HepG2 (cell line): ENCODE results near the gene SALL4. TPM values are rescaled to one million over a fixed set of nuclear protein-coding genes. Genes with fewer than 3 reads are reported as not detected.

ENCODE experiments used
- ARID2 ChIP-seq: sonication (generic); formaldehyde crosslinking; IDR thresholded peaks from 2 replicates; pipeline ENCODE4 v1.8.1; 2022; ENCODE audit warnings: mild to moderate bottlenecking, missing genetic modification reagents, borderline replicate concordance
- ATF7 ChIP-seq, 2 experiments: fragments of 450-650 bp in 1 of 2; sonication (generic) in 1 of 2; formaldehyde crosslinking in 1 of 2; IDR thresholded peaks; 2 replicates each; pipeline versions ENCODE4 v1.4.0 to v1.6.1; 2016 to 2020; ENCODE audit warnings: antibody characterized with exemption in 1 of 2, mild to moderate bottlenecking in 1 of 2, missing genetic modification reagents in 1 of 2
- FOXP1 ChIP-seq, 2 experiments: fragments of 450-650 bp in 1 of 2; IDR thresholded peaks; 2 replicates each; pipeline ENCODE4 v1.6.1; 2017 to 2018; ENCODE audit warnings: antibody characterized with exemption in 1 of 2
- GLI4 ChIP-seq: sonication (generic); formaldehyde crosslinking; IDR thresholded peaks from 2 replicates; pipeline ENCODE4 v1.5.1; 2020; ENCODE audit warnings: missing genetic modification reagents, mild to moderate bottlenecking, moderate library complexity, borderline replicate concordance
- HMGXB4 ChIP-seq, 2 experiments: sonication (generic) in 1 of 2; formaldehyde crosslinking in 1 of 2; IDR thresholded peaks; 2 replicates each; pipeline versions ENCODE4 v1.4.0 to v1.6.1; 2018 to 2020; ENCODE audit warnings: missing genetic modification reagents in 2 of 2, borderline replicate concordance in 1 of 2, low read depth in 1 of 2, mild to moderate bottlenecking in 1 of 2, missing biosample characterization in 1 of 2
- MED13 ChIP-seq: sonication (generic); formaldehyde crosslinking; IDR thresholded peaks from 2 replicates; pipeline ENCODE4 v1.5.0; 2020; ENCODE audit warnings: missing genetic modification reagents
- NFE2L2 ChIP-seq: fragments of 150-350 bp; IDR thresholded peaks from 2 replicates; pipeline ENCODE4 v1.6.1; 2014; ENCODE audit warnings: low read length
- NFIB ChIP-seq: sonication (generic); formaldehyde crosslinking; IDR thresholded peaks from 2 replicates; pipeline ENCODE4 v1.9.0; 2021; ENCODE audit warnings: missing genetic modification reagents, mild to moderate bottlenecking, borderline replicate concordance
- NR0B2 ChIP-seq: sonication (generic); formaldehyde crosslinking; IDR thresholded peaks from 2 replicates; pipeline ENCODE4 v1.4.0; 2020; ENCODE audit warnings: mild to moderate bottlenecking, missing genetic modification reagents
- NR3C1 ChIP-seq: sonication (generic); formaldehyde crosslinking; IDR thresholded peaks from 2 replicates; pipeline ENCODE4 v1.4.0; 2020; ENCODE audit warnings: missing genetic modification reagents
- PHF20 ChIP-seq: sonication (generic); formaldehyde crosslinking; IDR thresholded peaks from 2 replicates; pipeline ENCODE4 v1.5.0; 2020; ENCODE audit warnings: mild to moderate bottlenecking, missing genetic modification reagents
- POLR2A ChIP-seq, 2 experiments: IDR thresholded peaks; 2 replicates each; pipeline ENCODE4 v1.6.1; 2011; ENCODE audit warnings: low read depth in 2 of 2, low read length in 2 of 2, mild to moderate bottlenecking in 1 of 2, moderate library complexity in 1 of 2; ENCODE audit not compliant: insufficient read depth in 1 of 2
- POLR2G ChIP-seq: fragments of 200-400 bp; formaldehyde crosslinking; IDR thresholded peaks from 2 replicates; pipeline ENCODE4 v1.6.1; 2018; ENCODE audit warnings: mild to moderate bottlenecking, low read depth, low read length, moderate library complexity
- RFX1 ChIP-seq: fragments of 450-650 bp; IDR thresholded peaks from 2 replicates; pipeline ENCODE4 v1.6.1; 2017
- RXRB ChIP-seq: IDR thresholded peaks from 2 replicates; pipeline ENCODE4 v1.6.1; 2016; ENCODE audit warnings: borderline replicate concordance, missing genetic modification reagents, missing compliant biosample characterization
- SNRNP70 ChIP-seq: fragments of 200-400 bp; formaldehyde crosslinking; IDR thresholded peaks from 2 replicates; pipeline ENCODE4 v1.6.1; 2017; ENCODE audit warnings: mild to moderate bottlenecking, low read depth, low read length, moderate library complexity
- TMF1 ChIP-seq: sonication (generic); formaldehyde crosslinking; IDR thresholded peaks from 2 replicates; pipeline ENCODE4 v1.8.1; 2022; ENCODE audit warnings: low read depth, missing genetic modification reagents
- ZMYM2 ChIP-seq: sonication (generic); formaldehyde crosslinking; IDR thresholded peaks from 2 replicates; pipeline ENCODE4 v1.8.0; 2022; ENCODE audit warnings: mild to moderate bottlenecking, missing genetic modification reagents
- ZNF569 ChIP-seq: sonication (generic); formaldehyde crosslinking; IDR thresholded peaks from 2 replicates; pipeline ENCODE4 v1.5.0; 2020; ENCODE audit warnings: mild to moderate bottlenecking, missing genetic modification reagents, moderate library complexity, borderline replicate concordance
- ZNF614 ChIP-seq: IDR thresholded peaks from 2 replicates; pipeline ENCODE4 v1.6.1; 2018; ENCODE audit warnings: missing biosample characterization, missing genetic modification reagents, inconsistent platforms, borderline replicate concordance
- ZNF615 ChIP-seq: sonication (generic); formaldehyde crosslinking; IDR thresholded peaks from 2 replicates; pipeline ENCODE4 v1.5.0; 2020; ENCODE audit warnings: mild to moderate bottlenecking, missing genetic modification reagents, borderline replicate concordance
- ZNF674 ChIP-seq: sonication (generic); formaldehyde crosslinking; IDR thresholded peaks from 2 replicates; pipeline ENCODE4 v1.5.0; 2020; ENCODE audit warnings: low read depth, mild to moderate bottlenecking, missing genetic modification reagents
- ZNF788 ChIP-seq: sonication (generic); formaldehyde crosslinking; IDR thresholded peaks from 2 replicates; pipeline ENCODE4 v1.5.0; 2020; ENCODE audit warnings: mild to moderate bottlenecking, missing genetic modification reagents, borderline replicate concordance
- ZSCAN21 ChIP-seq: sonication (generic); formaldehyde crosslinking; IDR thresholded peaks from 2 replicates; pipeline ENCODE4 v1.8.0; 2022; ENCODE audit warnings: mild to moderate bottlenecking, missing genetic modification reagents, moderate library complexity, borderline replicate concordance
- polyA plus RNA-seq, 8 experiments: library from polyadenylated mRNA; depleted of rRNA in 3 of 8; stranded (reverse) in 7 of 8; unstranded in 1 of 8; fragments of >200 nt; fragmentation: Illumina TruSeq in 4 of 8; extraction: Trizol in 4 of 8; gene quantifications; 2 replicates each; pipeline versions ENCODE4 v1.2.1 to v1.2.3, GENCODE V29; 2011 to 2016; ENCODE audit warnings: low read depth in 4 of 8, missing spikeins in 1 of 8, mixed read lengths in 1 of 8; ENCODE audit not compliant: insufficient read depth in 1 of 8
- total RNA-seq, 5 experiments: library from RNA; depleted of rRNA; stranded (reverse); fragments of >200 nt; fragmentation: Illumina TruSeq; extraction: Trizol; gene quantifications; 2 replicates each; pipeline ENCODE4 v1.2.3, GENCODE V29; 2016; ENCODE audit warnings: low read depth in 1 of 5
- TF ChIP-seq, protein P1 (sequence below): sonication (generic); formaldehyde crosslinking; conservative IDR thresholded peaks from 2 replicates; pipeline ENCODE4 v1.5.0; 2020; ENCODE audit warnings: missing genetic modification reagents

Gene SALL4
- total and polyA plus RNA-seq, 2 of the 13 experiments (the other 11 are each of a cell fraction or from before 2014, with no cell fraction given) = 0.33 to 1.8 TPM

GRCh38 chr20:51760905-51761546 lies 41.3 kb downstream of the SALL4 start (continued):
- TF ChIP-seq ARID2 (CRISPR knock-in tag) (no peak), ZNF674 (CRISPR knock-in tag) (no peak), ZNF615 (CRISPR knock-in tag) (no peak), POLR2G (no peak), NR3C1 (CRISPR knock-in tag) (no peak), FOXP1 (IDR thresholded peaks at IDR 0.05) (0 out of 2 replicates have a peak, but pooled peaks have one; percentile 28), FOXP1 (CRISPR knock-in tag; IDR thresholded peaks at IDR 0.05) (peak; percentile 88), ATF7 (IDR thresholded peaks at IDR 0.05) (no peak), ATF7 (CRISPR knock-in tag; IDR thresholded peaks at IDR 0.05) (peak; percentile 46; the same call in 1 of the 2 replicates), NFE2L2 (no peak), RFX1 (no peak), ZNF569 (CRISPR knock-in tag) (no peak), MED13 (CRISPR knock-in tag) (no peak), NR0B2 (CRISPR knock-in tag) (no peak), TMF1 (no peak), ZMYM2 (CRISPR knock-in tag) (no peak), ZSCAN21 (no peak), ZNF788 (CRISPR knock-in tag) (no peak; the same call in 1 of the 2 replicates), GLI4 (CRISPR knock-in tag) (no peak), ZNF614 (CRISPR knock-in tag) (peak; percentile 62; the same call in 1 of the 2 replicates), NFIB (no peak), PHF20 (CRISPR knock-in tag) (no peak), RXRB (peak; percentile 91), HMGXB4 (CRISPR knock-in tag; IDR thresholded peaks at IDR 0.05; ENCODE audit: borderline replicate concordance in 1 of 2, low read depth in 1 of 2) (no peak; a peak in 2 of 4 replicates), POLR2A (IDR thresholded peaks at IDR 0.05; ENCODE audit: insufficient read depth in 1 of 2, low read depth in 2 of 2, low read length in 2 of 2) (no peak), SNRNP70 (no peak)
- TF ChIP-seq, protein P1, sequence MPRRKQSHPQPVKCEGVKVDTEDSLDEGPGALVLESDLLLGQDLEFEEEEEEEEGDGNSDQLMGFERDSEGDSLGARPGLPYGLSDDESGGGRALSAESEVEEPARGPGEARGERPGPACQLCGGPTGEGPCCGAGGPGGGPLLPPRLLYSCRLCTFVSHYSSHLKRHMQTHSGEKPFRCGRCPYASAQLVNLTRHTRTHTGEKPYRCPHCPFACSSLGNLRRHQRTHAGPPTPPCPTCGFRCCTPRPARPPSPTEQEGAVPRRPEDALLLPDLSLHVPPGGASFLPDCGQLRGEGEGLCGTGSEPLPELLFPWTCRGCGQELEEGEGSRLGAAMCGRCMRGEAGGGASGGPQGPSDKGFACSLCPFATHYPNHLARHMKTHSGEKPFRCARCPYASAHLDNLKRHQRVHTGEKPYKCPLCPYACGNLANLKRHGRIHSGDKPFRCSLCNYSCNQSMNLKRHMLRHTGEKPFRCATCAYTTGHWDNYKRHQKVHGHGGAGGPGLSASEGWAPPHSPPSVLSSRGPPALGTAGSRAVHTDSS (CRISPR knock-in tag) = no peak
